Fibroblast of lung (primary cell): Measurements from ENCODE around the gene FTO. TPM values are rescaled to one million over a fixed set of nuclear protein-coding genes. Genes with fewer than 3 reads are reported as not detected.

Experiments
- DNase-seq, 2 donors: peaks; one replicate each; pipeline versions ENCODE4 v3.0.0 to v3.0.0-alpha.2; 2010; ENCODE audit warnings: low read depth in 2 of 2
- H2AFZ ChIP-seq: 2 replicates; pipeline ENCODE4 v1.5.1; 2012; ENCODE audit warnings: low read length, control low read depth, inconsistent platforms
- H3K27ac ChIP-seq: 2 replicates; pipeline ENCODE4 v1.5.1; 2011; ENCODE audit warnings: low read length, control low read depth; ENCODE audit not compliant: insufficient read depth
- H3K27me3 ChIP-seq: 2 replicates; pipeline ENCODE4 v1.5.1; 2011; ENCODE audit warnings: mild to moderate bottlenecking, low read length; ENCODE audit not compliant: control insufficient read depth, insufficient read depth
- H3K36me3 ChIP-seq: 2 replicates; pipeline ENCODE4 v1.5.1; 2011; ENCODE audit warnings: low read length; ENCODE audit not compliant: control insufficient read depth, insufficient read depth
- H3K4me1 ChIP-seq: 2 replicates; pipeline ENCODE4 v1.5.1; 2011; ENCODE audit warnings: low read length; ENCODE audit not compliant: control insufficient read depth, insufficient read depth; ENCODE audit errors: extremely low read depth
- H3K4me2 ChIP-seq: 2 replicates; pipeline ENCODE4 v1.5.1; 2011; ENCODE audit warnings: low read length, control low read depth; ENCODE audit not compliant: insufficient read depth; ENCODE audit errors: extremely low read depth
- H3K4me3 ChIP-seq, 4 experiments: fragments of 200-600 bp in 1 of 4; sonication (generic) in 1 of 4; replicated peaks in 1 of 4; 2 replicates each; pipeline ENCODE4 v1.5.1; 2011 to 2016; ENCODE audit warnings: low read length in 4 of 4, low read depth in 3 of 4, mild to moderate bottlenecking in 3 of 4, control low read depth in 2 of 4, inconsistent platforms in 1 of 4, mixed read lengths in 1 of 4; ENCODE audit not compliant: insufficient read depth in 1 of 4; ENCODE audit errors: control extremely low read depth in 1 of 4
- H3K79me2 ChIP-seq: 2 replicates; pipeline ENCODE4 v1.5.1; 2012; ENCODE audit warnings: mild to moderate bottlenecking, low read length, inconsistent platforms; ENCODE audit not compliant: control insufficient read depth, insufficient read depth
- H3K9ac ChIP-seq: 2 replicates; pipeline ENCODE4 v1.5.1; 2011; ENCODE audit warnings: mild to moderate bottlenecking, low read length, control low read depth; ENCODE audit not compliant: insufficient read depth
- H3K9me3 ChIP-seq: 2 replicates; pipeline ENCODE4 v1.5.1; 2012; ENCODE audit warnings: low read depth, low read length; ENCODE audit not compliant: control insufficient read depth, insufficient read depth
- H4K20me1 ChIP-seq: 2 replicates; pipeline ENCODE4 v1.5.1; 2011; ENCODE audit warnings: low read length; ENCODE audit not compliant: control insufficient read depth, insufficient read depth; ENCODE audit errors: extremely low read depth
- EZH2 ChIP-seq: IDR thresholded peaks from 2 replicates; pipeline ENCODE4 v1.5.1; 2012; ENCODE audit warnings: low read length, control low read depth, mild to moderate bottlenecking; ENCODE audit errors: missing control alignments
- polyA plus RNA-seq, 2 donors: library from polyadenylated mRNA; depleted of rRNA in 1 of 2; stranded (reverse) in 1 of 2; unstranded in 1 of 2; fragments of >200 nt; gene quantifications; 2 replicates each; pipeline ENCODE4 v1.2.1, GENCODE V29; 2011 to 2012; ENCODE audit warnings: missing spikeins in 1 of 2
- total RNA-seq: library from RNA; depleted of rRNA; stranded (reverse); fragments of >200 nt; gene quantifications from 2 replicates; pipeline ENCODE4 v1.2.1, GENCODE V29; 2014
- TF ChIP-seq, protein P1 (sequence below), 2 donors: IDR thresholded peaks in 1 of 2; conservative IDR thresholded peaks in 1 of 2; 1 replicate in 1 of 2; 2 replicates in 1 of 2; pipeline ENCODE4 v1.5.1; 2011 to 2012; ENCODE audit warnings: low read length in 2 of 2, control low read depth in 1 of 2, inconsistent platforms in 1 of 2, low read depth in 1 of 2, mild to moderate bottlenecking in 1 of 2

Gene FTO
- total and polyA plus RNA-seq, 2 donors (not counting 1 experiment from before 2014, with no cell fraction given) = 61.1 to 97.6 TPM

- H3K4me2 ChIP-seq = peak overlapping the region; percentile 26
- peaks cover 2% of the 10 kb centered on the region for H3K27me3 ChIP-seq
Observed at GRCh38 chr16:54175552-54176375, 471.8 kb downstream of the FTO start.

GRCh38 chr16:54176376-54176901 is 472.5 kb downstream of the FTO start:
- Histone ChIP-seq H3K9ac (no peak overlapping the region), H4K20me1 (no peaks in the 10 kb centered on the region), H3K27ac (no peak overlapping the region), H3K9me3 (no peaks in the 10 kb centered on the region), H3K4me1 (no peaks in the 10 kb centered on the region), H3K4me2 (no peak overlapping the region), H2AFZ (no peak overlapping the region), H3K79me2 (no peaks in the 10 kb centered on the region), H3K27me3 (peaks cover 2% of the 10 kb centered on the region), H3K36me3 (no peaks in the 10 kb centered on the region), H3K4me3 (no peak overlapping the region)
- TF ChIP-seq, protein P1, sequence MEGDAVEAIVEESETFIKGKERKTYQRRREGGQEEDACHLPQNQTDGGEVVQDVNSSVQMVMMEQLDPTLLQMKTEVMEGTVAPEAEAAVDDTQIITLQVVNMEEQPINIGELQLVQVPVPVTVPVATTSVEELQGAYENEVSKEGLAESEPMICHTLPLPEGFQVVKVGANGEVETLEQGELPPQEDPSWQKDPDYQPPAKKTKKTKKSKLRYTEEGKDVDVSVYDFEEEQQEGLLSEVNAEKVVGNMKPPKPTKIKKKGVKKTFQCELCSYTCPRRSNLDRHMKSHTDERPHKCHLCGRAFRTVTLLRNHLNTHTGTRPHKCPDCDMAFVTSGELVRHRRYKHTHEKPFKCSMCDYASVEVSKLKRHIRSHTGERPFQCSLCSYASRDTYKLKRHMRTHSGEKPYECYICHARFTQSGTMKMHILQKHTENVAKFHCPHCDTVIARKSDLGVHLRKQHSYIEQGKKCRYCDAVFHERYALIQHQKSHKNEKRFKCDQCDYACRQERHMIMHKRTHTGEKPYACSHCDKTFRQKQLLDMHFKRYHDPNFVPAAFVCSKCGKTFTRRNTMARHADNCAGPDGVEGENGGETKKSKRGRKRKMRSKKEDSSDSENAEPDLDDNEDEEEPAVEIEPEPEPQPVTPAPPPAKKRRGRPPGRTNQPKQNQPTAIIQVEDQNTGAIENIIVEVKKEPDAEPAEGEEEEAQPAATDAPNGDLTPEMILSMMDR (conservative IDR thresholded peaks at IDR 0.05 in 1 of 2, IDR thresholded peaks at IDR 0.05 in 1 of 2; ENCODE audit: low read depth in 1 of 2, low read length in 2 of 2) = no peak
- no peak for TF ChIP-seq EZH2
- DNase-seq = peak in 1 of 2 donors; percentile 18

More at GRCh38 chr16:54175552-54176375, 471.8 kb downstream of the FTO start:
- no peak overlapping the region for H3K4me3 ChIP-seq
- H3K9ac ChIP-seq = no peak overlapping the region
- no peaks in the 10 kb centered on the region for H4K20me1 ChIP-seq
- H3K4me1 ChIP-seq = no peaks in the 10 kb centered on the region
- H3K27ac ChIP-seq = no peak overlapping the region
- H3K79me2 ChIP-seq = no peaks in the 10 kb centered on the region
- no peaks in the 10 kb centered on the region for H3K9me3 ChIP-seq
- TF ChIP-seq, protein P1 (conservative IDR thresholded peaks at IDR 0.05 in 1 of 2, IDR thresholded peaks at IDR 0.05 in 1 of 2; ENCODE audit: low read depth in 1 of 2, low read length in 2 of 2) = no peak
- peak; percentile 51 for TF ChIP-seq EZH2
- peak in 1 of 2 donors; percentile 30 for DNase-seq
- H3K36me3 ChIP-seq = no peaks in the 10 kb centered on the region
- H2AFZ ChIP-seq = no peak overlapping the region

DNA sequence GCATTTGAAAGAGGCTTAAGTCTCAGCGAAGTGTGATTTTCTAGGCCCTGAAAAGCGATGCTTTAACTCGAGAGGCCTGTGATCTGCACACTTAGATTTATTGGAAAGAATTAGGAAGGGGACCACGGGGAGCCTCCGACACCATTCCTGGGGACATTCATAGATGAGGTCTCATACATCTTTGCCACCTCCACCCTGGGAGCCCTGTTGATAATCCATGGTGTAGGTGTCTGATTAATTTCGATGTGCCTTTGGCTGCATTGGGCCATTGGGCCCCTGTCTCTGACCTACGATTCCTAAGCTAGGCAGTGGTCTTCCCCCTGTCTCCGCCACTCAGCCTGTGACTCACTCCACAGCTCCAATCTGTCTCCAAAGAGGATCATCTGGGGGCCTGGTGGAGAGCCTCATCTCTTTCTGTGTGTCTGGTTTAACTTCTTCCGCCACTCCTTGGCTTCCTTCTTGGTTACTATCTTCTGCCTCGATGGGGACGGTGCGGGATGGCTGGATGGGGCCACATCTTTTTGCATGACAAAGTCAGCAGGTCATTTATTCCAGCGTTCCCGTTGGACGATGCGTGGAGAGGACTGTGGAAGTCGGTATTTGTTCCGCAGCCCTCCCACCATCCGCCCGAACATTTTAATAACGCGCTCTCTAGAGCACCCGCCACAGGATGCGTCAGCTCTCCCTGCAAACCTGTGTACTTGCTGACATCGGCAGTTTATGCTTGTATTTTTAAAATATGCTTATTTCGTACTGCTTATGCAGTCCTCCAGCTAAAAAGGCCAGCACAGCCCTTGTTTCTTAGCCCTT is 473.3 kb downstream of the FTO start:
- Histone ChIP-seq H3K4me2 (no peak overlapping the region), H3K27me3 (peaks cover under 1% of the 10 kb centered on the region), H3K9ac (no peak overlapping the region), H3K79me2 (no peaks in the 10 kb centered on the region), H4K20me1 (no peaks in the 10 kb centered on the region), H3K27ac (no peak overlapping the region), H2AFZ (no peak overlapping the region), H3K36me3 (no peaks in the 10 kb centered on the region), H3K4me3 (no peak overlapping the region), H3K9me3 (no peaks in the 10 kb centered on the region), H3K4me1 (no peaks in the 10 kb centered on the region)
- TF ChIP-seq, protein P1 (conservative IDR thresholded peaks at IDR 0.05 in 1 of 2, IDR thresholded peaks at IDR 0.05 in 1 of 2; ENCODE audit: low read depth in 1 of 2, low read length in 2 of 2) = no peak
- no peak for TF ChIP-seq EZH2
- no peak for DNase-seq
